ENCODE results near the gene LAP3.
"Not testable (repeated sequence)": the region's sequence is repeated elsewhere in the genome, so short reads cannot be mapped to it uniquely, and the experiment has no call there.

LAP3 gene

GRCh38 chr4:17562157-17562556, 14.8 kb upstream of the LAP3 start:
- no peak for DNase-seq

- DNase-seq = no peak
Observed at GRCh38 chr4:17565846-17566245, 11.2 kb upstream of the LAP3 start.

- no peak for DNase-seq
Observed at GRCh38 chr4:17567271-17567670, 9.7 kb upstream of the LAP3 start.

GRCh38 chr4:17574206-17574605, 2.8 kb upstream of the LAP3 start:
- DNase-seq = no peak

GRCh38 chr4:17575177-17575576, 1.8 kb upstream of the LAP3 start:
- DNase-seq = not testable (repeated sequence)

GRCh38 chr4:17577665-17578481, 875 bp downstream of the LAP3 start:
- DNase-seq = no peak

GRCh38 chr4:17578482-17578891, 1.5 kb downstream of the LAP3 start:
- no peak for DNase-seq

- no peak for DNase-seq
Observed at GRCh38 chr4:17580969-17581368, 4.0 kb downstream of the LAP3 start.

GRCh38 chr4:17583276-17583675, 6.3 kb downstream of the LAP3 start:
- DNase-seq = no peak

- DNase-seq = no peak
Observed at GRCh38 chr4:17583941-17584340, 6.9 kb downstream of the LAP3 start.

GRCh38 chr4:17584521-17585213, 7.7 kb downstream of the LAP3 start:
- no peak for DNase-seq

- DNase-seq = no peak
Observed at GRCh38 chr4:17587094-17587822, 10.3 kb downstream of the LAP3 start.

- no peak for DNase-seq
Observed at GRCh38 chr4:17589355-17589754, 12.4 kb downstream of the LAP3 start.

GRCh38 chr4:17595471-17596005, 18.5 kb downstream of the LAP3 start:
- no peak for DNase-seq

GRCh38 chr4:17597517-17597916, 20.5 kb downstream of the LAP3 start:
- DNase-seq = no peak

- DNase-seq = no peak
Observed at GRCh38 chr4:17599826-17600225, 22.8 kb downstream of the LAP3 start.

- DNase-seq = no peak
Observed at GRCh38 chr4:17605236-17605635, 28.2 kb downstream of the LAP3 start.

- DNase-seq = no peak
Observed at GRCh38 chr4:17613761-17614415, 36.9 kb downstream of the LAP3 start.

- DNase-seq = peak; percentile 93
Observed at GRCh38 chr4:17614416-17615299, 37.7 kb downstream of the LAP3 start, which contains the start of gene MED28. Gene MED28, plus strand, starts transcription at chr4:17614641. Its CDS starts 14 bp downstream, at chr4:17614655.

- no peak for DNase-seq
Observed at GRCh38 chr4:17616283-17616682, 39.3 kb downstream of the LAP3 start.

- DNase-seq = no peak
Observed at GRCh38 chr4:17618926-17619325, 41.9 kb downstream of the LAP3 start.

Measured in NCI-H2029 (cell line).